ENCODE results near the gene RPS6KA5. TPM values are rescaled to one million over a fixed set of nuclear protein-coding genes. Genes with fewer than 3 reads are reported as not detected.

RPS6KA5 gene
- total RNA-seq, 2 donors from 2014 or later = 5.3 to 9.6 TPM

GRCh38 chr14:90938615-90939014 is 121.8 kb downstream of the RPS6KA5 start:
- no peak for TF ChIP-seq CTCF (IDR thresholded peaks at IDR 0.05)

DNA sequence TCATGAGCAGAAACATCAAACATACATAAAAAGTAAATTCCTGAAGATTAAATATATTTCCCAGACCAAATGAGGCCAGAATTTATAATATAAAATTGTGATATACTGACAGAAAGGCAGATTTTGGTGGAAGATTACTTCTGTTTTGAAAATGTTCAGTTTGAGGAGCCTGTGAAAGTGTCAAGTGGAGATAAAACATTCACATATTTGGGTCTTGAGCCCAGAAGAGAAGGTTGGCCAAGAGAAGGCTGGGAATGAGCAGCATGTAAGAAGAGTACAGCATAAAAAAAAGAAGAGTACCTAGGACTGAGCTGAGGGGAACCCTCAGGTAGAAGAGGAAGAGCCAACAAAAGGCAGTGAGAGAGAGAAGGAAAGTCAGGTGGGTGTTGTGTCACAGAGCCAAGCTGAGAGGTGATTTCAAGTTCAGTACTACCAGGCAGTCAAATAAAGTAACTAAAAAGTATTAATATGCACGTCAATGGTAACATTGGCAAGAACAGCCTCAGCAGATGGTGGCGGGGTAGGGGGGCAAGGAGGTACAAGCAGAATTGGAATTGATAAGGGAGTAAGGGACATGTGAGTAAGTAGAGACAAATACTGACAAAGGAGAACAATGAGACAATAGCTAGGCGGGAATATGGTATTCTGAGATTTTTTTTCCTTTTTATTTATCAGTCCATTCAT is 123.5 kb downstream of the RPS6KA5 start:
- TF ChIP-seq CTCF (IDR thresholded peaks at IDR 0.05) = no peak
- Histone ChIP-seq H3K9me3 (peaks cover 0 to 14% of the 10 kb centered on the region in 2 donors), H3K4me3 (no peak overlapping the region), H3K27me3 (no peaks in the 10 kb centered on the region), H3K4me1 (no peaks in the 10 kb centered on the region), H3K36me3 (no peaks in the 10 kb centered on the region), H3K27ac (no peak overlapping the region)
- DNase-seq (ENCODE audit: low spot score) = no peak

More at GRCh38 chr14:90938615-90939014, 121.8 kb downstream of the RPS6KA5 start:
- Histone ChIP-seq H3K9me3 (peaks cover 0 to 14% of the 10 kb centered on the region in 2 donors), H3K27ac (no peak overlapping the region), H3K27me3 (no peaks in the 10 kb centered on the region), H3K4me1 (no peaks in the 10 kb centered on the region), H3K4me3 (no peak overlapping the region), H3K36me3 (no peaks in the 10 kb centered on the region)
- no peak for DNase-seq (ENCODE audit: low spot score)

DNA sequence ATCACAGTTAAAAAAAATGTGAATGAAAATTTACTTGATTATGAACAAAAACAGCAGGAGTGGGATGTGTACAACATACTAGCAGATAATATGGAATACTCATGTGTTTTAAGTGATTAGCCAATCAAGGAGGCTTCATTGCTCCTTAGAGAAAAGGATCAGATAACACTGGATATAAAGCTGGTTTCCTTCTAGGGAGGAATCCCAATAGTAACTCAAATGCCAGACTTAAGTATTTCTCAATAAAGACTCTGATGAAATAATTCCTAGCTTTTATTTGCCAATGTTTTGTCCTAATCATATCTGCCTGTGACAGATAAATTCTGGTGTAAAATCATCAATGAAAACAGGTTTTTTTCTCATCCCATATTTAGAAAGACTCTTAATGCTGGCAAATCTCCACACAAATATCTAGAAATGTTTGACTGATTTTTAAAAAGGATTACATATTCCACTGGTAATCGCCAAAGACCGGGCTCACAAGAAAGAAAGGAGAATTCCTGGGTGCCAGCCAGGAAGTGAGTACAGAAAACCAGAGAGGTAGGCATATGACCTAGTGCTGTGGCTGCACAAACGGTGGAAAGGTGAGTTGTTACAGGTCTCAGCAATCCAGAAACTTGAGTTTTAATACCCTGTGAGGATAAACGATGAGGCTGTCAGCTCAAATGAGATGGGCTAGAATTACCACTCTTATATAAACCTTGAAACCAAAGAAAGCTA is 135.7 kb downstream of the RPS6KA5 start:
- no peaks in the 10 kb centered on the region for H3K27me3 ChIP-seq
- peaks cover under 1% of the 10 kb centered on the region for H3K36me3 ChIP-seq
- no peaks in the 10 kb centered on the region for H3K9me3 ChIP-seq
- TF ChIP-seq CTCF (IDR thresholded peaks at IDR 0.05) = no peak
- no peaks in the 10 kb centered on the region for H3K4me1 ChIP-seq
- H3K4me3 ChIP-seq = no peak overlapping the region
- H3K27ac ChIP-seq = no peak overlapping the region
- no peak for DNase-seq (ENCODE audit: low spot score)

DNA sequence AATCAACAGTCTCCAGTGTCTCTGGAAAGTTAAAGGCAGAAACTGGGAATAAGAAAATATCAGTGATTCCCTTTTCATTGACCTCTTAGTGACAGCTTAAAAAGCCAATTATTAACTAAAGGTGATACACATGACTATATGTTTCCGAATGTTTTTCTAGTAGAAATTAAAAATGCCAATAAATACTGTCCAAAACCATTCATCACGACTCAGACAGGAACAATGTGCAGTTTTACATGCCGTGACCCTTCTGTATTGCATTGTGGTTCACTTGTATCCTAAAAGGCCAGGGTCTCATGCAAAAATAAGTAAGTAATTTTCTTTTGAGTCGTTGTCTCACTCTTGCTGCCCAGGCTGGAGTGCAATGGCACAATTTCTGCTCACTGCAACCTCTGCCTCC is 138.3 kb downstream of the RPS6KA5 start:
- DNase-seq (ENCODE audit: low spot score) = no peak
- Histone ChIP-seq H3K9me3 (no peaks in the 10 kb centered on the region), H3K4me1 (no peaks in the 10 kb centered on the region), H3K27me3 (no peaks in the 10 kb centered on the region), H3K27ac (no peak overlapping the region), H3K36me3 (peaks cover 4% of the 10 kb centered on the region), H3K4me3 (no peak overlapping the region)
- TF ChIP-seq CTCF (IDR thresholded peaks at IDR 0.05) = no peak

- TF ChIP-seq CTCF (IDR thresholded peaks at IDR 0.05) = no peak
- no peaks in the 10 kb centered on the region for H3K36me3 ChIP-seq
- no peaks in the 10 kb centered on the region for H3K9me3 ChIP-seq
- H3K27ac ChIP-seq = no peak overlapping the region
- no peak overlapping the region for H3K4me3 ChIP-seq
- H3K27me3 ChIP-seq = no peaks in the 10 kb centered on the region
- H3K4me1 ChIP-seq = no peaks in the 10 kb centered on the region
- no peak for DNase-seq (ENCODE audit: low spot score)
Observed at GRCh38 chr14:90911121-90911520, 149.3 kb downstream of the RPS6KA5 start.
